ENCODE results near the gene EMSY.
"Not testable (repeated sequence)": the region's sequence is repeated elsewhere in the genome, so short reads cannot be mapped to it uniquely, and the experiment has no call there.

The EMSY gene

GRCh38 chr11:76592025-76592914 lies 147.5 kb downstream of the EMSY start:
- no peak for TF ChIP-seq CTCF (IDR thresholded peaks at IDR 0.05; ENCODE audit: insufficient read depth, low read depth, low read length, missing control alignments)
- no peak for DNase-seq (ENCODE audit: low read depth)
- no peak overlapping the region for H3K4me3 ChIP-seq (ENCODE audit: low read length)

- H3K4me3 ChIP-seq (ENCODE audit: low read length), result no peak overlapping the region
- TF ChIP-seq CTCF (IDR thresholded peaks at IDR 0.05; ENCODE audit: insufficient read depth, low read depth, low read length, missing control alignments), result no peak
- no peak for DNase-seq (ENCODE audit: low read depth)
These were observed 148.1 kb downstream of the EMSY start for GRCh38 chr11:76592961-76593360.

- not testable (repeated sequence) for DNase-seq (ENCODE audit: low read depth); H3K4me3 ChIP-seq (ENCODE audit: low read length)
These were observed 150.3 kb downstream of the EMSY start for GRCh38 chr11:76595091-76595490.

GRCh38 chr11:76596652-76597051 lies 151.8 kb downstream of the EMSY start:
- no peak for TF ChIP-seq CTCF (IDR thresholded peaks at IDR 0.05; ENCODE audit: insufficient read depth, low read depth, low read length, missing control alignments)
- no peak for DNase-seq (ENCODE audit: low read depth)
- no peak overlapping the region for H3K4me3 ChIP-seq (ENCODE audit: low read length)

- no peak for DNase-seq (ENCODE audit: low read depth)
- TF ChIP-seq CTCF (IDR thresholded peaks at IDR 0.05; ENCODE audit: insufficient read depth, low read depth, low read length, missing control alignments), result no peak
- H3K4me3 ChIP-seq (ENCODE audit: low read length), result no peak overlapping the region
These were observed 153.0 kb downstream of the EMSY start for GRCh38 chr11:76597533-76598425.

GRCh38 chr11:76598426-76598839 lies 153.6 kb downstream of the EMSY start:
- no peak overlapping the region for H3K4me3 ChIP-seq (ENCODE audit: low read length)
- TF ChIP-seq CTCF (IDR thresholded peaks at IDR 0.05; ENCODE audit: insufficient read depth, low read depth, low read length, missing control alignments), result peak; percentile 25
- peak; percentile 26 for DNase-seq (ENCODE audit: low read depth)
